ENCODE data around the gene LRSAM1.
"Not testable (repeated sequence)": the region's sequence is repeated elsewhere in the genome, so short reads cannot be mapped to it uniquely, and the experiment has no call there.

LRSAM1 gene

DNA sequence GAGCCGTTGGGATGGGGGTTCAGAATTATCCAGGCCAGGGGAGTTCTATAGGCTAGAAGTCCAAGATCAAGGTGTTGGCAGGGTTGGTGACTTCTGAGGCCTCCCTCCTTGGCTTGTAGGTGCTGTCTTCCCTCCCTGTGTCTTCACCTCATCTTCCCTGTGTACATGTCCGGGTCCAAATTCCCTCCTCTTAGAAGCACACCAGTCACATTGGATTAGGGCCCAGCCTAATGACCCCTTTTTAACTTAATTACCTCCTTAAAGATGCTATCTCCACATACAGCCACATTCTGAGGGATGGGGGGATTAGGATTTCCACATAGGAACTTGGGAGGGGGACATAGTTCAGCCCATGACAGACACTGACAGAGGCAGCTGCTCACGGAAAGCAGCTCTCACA, 12.1 kb downstream of the LRSAM1 start:
- no peak for DNase-seq

DNA sequence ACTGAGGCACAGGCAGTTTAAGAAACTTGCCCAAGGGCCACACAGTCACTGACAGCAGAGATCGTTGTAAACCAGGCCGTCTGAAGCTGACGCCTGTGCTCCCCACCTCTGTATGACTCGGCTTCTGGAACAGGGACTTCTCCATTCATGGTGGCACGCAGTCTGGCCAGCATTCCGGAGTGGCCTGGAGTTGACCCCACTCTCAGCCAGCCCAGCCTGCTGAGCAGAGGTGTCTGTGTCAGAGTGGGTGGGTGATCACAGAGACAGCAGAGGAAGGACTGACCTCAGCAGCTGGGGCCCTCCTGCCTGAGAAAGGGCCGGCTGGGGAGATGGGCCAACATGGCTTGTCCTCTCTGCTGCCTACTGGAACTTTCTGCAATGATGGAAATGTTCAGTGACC, 12.6 kb downstream of the LRSAM1 start:
- no peak for DNase-seq

DNA sequence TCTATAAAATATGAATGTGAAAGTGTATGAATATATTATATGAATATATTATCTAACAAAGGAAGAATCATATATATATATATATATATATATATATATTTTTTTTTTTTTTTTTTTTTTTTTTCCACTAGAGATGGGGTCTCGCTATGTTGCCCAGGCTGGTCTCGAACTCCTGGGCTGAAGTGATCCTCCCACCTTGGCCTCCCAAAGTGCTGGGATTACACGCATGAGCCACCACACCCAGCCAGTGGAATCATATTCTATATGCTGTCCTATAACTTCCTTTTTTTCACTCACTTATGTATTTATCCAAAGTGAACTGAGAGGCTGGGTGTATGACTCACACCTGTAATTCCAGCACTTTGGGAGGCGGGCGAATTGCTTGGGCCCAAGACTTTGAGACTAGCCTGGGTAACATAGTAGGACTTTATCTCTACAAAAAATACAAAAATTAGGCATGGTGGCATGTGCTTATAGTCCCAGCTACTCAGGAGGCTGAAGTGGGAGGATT, 15.2 kb downstream of the LRSAM1 start:
- DNase-seq, result not testable (repeated sequence)

DNA sequence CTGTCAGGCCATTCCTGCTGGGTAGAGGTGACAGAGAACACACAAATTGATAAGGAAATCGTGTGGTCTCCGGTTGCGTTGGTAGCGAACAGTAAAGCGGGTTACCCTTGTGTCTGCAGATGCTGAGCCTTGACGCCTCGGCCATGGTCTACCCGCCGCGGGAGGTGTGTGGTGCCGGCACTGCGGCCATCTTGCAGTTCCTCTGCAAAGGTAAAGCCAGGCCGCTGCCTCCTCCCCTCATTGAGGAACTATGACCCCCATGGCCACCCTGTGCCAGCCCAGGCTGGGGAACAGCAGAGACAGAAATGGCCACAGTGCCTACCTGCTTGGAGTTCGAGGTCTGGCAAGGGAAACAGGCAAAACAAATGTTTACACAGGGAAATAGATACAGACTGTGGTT, 16.3 kb downstream of the LRSAM1 start:
- DNase-seq, result no peak

DNA sequence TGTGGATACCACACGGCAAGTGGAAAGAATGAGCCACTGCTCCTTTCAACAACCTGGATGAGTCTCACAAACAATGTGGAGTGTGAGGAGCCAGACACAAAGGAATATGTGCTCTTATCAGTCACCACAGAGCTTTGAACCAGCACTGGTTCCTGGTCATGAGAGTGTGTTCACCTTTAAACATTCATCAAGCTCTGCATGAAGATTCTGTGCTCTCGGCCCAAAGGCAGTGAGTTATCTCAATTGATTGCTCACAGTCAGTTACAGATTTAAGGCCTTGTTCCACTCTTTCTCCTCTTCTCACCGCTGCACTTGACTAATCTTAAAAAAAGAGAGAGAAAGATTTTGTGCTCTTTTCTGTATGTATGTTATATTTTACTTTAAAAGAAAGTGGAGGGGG, 19.4 kb downstream of the LRSAM1 start:
- no peak for DNase-seq

DNA sequence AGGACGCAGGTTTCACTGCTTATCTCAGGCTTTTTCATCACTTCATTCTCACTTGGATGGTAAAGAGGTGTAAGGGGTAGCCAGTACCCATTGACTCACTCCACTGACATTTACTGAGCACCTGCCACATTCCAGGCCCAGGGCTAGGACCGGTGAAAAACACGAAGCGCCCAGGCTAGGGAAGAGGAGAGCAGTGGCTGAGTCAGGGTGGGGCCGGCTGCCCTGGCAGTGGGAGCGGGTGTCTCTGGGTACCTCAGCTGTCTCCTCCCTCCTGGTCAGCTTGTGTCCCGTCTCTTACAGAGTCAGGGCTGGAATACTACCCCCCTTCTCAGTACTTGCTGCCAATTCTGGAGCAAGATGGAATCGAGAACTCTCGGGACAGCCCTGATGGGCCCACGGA, 22.2 kb downstream of the LRSAM1 start:
- DNase-seq, result no peak

DNA sequence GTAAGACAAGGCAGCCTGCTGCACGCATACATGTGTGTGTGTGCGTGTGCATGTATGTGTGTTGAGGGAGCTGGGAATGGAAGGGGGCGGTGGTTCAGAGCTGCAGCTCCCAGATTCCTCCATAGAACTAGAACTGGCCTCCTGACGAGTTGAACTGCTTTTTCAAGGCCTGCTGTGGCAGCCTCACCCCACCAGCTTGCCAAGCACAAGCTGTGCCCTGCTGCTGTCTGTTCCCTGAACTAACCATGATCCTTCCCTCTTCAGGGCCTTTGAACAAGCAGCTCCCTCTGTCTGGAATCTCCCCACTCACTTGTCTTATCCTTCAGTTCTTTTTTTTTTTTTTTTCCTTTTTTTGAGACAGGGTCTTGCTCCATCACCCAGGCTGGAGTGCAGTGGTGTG, 22.6 kb downstream of the LRSAM1 start:
- no peak for DNase-seq

DNA sequence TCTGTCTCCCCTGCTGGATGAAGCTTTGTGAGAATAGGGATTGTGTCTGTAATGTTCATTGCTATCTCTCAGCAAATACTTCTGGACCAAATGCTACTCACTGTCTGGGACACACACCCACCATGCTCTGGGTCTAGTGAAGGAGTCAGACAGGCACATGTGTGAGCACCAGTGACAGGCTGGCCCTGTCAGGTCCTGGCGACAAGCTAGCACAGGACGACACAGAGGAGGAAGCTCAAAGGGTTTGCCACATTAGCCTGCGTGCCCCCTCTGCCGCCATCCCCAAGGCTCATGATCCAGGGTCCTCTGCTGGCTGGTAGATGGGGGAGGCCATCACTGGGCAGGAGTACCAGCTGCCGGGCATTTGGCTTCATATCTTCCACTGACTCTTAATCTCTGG, 23.3 kb downstream of the LRSAM1 start:
- no peak for DNase-seq

DNA sequence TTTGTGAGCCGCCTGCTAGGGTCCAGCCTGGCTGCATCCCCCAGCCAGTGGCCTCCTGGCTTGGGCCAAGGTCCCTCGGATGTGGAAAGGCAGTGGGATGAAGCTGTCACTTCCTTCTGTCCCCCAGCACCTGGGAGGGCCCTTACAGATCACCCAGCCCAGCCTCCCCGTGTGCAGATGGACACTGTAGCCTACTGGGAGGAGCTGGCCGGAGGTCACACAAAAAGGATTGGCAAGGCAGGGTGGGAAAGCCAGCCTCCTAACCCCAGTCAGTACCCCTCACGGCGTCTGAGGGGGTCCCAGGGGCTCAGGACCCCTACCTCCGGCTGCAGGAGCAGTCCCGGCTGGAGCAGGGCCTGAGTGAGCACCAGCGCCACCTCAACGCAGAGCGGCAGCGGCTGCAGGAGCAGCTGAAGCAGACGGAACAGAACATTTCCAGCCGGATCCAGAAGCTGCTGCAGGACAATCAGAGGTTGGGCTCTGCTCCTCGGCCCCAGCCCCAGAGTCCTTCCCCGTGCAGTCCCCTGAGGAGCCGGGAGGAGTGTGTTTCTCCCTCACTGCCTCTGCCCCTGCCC, 28.3 kb downstream of the LRSAM1 start:
- no peak for DNase-seq

DNA sequence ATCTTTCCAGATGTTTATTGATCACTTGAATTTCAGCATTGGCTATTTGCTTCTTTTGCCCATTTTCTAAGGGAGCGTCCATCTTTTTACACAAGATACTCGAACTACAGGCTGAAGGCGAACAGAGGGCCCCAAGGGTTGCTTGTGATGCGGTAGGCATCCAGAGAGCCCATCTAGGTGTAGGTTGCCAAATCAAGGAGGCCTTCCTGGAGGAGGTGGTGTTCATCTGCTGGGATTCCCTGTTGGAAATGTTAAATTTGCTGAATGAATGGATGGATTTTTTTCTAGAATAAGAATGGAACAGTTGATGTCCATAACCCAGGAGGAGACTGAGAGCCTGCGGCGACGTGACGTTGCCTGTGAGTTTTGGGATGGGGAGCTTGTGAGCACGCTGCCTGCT, 31.4 kb downstream of the LRSAM1 start:
- DNase-seq, result no peak

DNA sequence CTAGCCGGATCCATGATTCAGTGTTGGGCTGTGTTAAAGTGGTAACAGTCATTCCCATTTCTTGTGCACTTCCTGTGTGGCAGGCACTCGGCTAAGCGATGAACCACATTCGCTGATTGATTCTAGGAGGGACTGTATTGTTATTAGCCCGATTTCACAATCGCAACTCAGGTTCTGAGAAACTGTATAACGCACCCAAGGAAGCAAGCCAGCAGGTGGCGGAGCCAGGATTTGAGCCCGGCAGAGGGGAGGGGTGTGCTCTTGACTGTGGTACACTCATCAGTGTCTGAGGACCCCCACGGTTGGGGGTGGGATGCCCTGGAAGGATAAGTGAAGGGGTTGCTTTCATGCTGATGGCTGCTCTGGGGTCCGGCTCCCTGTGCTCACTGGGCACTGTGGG, 34.7 kb downstream of the LRSAM1 start:
- DNase-seq, result no peak

DNA sequence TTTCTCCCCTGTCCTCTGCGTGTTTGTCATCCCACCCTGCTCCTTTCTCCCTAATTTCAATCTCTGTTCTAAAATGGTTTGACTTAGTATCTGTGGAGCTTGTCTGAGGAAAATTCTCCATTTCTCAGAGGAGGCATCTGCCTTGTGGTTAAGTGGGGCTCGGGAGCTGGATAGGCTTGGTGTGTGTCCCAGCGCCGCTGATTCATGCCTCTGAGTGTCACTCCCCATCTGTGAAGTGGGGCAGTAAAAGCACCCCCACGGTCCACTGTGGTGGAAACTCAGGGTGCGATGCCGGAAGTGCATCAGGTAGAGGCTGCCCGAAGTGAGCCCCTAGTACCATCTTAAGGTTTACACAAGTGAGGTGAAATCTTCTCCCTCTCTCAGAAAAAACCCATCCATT, 37.6 kb downstream of the LRSAM1 start:
- no peak for DNase-seq

DNA sequence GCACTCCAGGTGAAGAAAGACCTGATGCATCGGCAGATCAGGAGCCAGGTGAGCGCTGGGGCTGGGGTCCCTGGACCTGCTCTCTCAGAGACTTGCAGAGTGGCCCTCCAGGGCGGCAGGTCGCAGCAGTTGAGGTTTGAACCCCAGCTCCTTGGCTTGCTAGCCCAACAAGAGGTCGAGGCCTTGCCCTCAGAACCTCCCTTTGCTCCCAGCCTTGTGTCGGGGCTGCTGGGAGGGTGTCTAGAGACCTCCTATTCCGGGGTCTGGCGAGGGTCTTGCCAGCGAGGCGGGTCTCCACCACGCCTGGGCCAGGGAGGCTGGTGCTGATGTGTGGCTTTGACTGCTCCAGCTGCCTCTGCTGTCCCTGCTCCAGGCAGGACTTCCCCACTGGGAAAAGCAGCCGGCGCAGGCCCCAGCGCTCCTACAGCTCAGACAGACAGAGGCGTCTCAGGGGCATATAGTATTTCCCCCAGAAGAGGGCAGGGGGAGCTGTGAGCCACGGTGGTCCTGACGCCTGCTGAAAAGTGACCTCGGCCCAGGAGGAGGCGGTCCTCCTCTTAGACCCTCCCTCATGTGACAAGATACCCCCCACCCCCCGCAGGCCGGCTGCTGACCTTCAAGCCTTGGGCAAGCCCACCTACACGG, 38.3 kb downstream of the LRSAM1 start:
- DNase-seq, result no peak

DNA sequence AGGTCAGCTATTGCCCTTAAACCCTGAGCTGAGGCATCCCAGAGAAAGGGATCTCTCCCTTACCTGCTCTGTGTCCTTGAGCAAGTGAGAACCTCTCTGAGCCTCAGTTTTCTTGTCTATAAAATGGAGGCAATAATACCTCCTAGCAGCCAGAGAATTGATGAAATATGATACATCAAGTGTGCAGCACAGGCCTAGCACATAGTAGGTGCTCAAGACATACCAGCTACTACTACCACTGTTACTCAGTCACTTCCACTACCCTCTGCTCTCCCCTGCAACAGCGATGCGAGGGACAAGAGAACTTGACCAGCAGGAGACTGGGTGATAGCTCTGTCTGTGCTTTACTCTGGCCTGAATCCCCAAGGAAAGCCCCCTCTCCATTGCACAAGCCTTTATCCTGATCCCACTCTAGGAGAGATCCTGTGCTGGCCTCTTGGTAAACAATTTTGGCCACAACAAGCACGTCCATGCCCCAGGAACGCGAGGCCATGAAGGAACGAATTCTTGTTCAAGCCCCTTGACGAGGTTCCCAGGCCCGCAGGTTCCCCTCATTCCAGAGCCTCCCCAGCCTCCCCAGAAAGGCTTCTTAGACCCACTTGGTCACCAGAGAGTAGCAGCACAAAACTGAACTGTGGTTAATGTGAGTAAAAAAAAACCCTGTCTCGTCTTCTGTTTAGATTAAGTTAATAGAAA, 39.4 kb downstream of the LRSAM1 start:
- DNase-seq, result no peak

DNA sequence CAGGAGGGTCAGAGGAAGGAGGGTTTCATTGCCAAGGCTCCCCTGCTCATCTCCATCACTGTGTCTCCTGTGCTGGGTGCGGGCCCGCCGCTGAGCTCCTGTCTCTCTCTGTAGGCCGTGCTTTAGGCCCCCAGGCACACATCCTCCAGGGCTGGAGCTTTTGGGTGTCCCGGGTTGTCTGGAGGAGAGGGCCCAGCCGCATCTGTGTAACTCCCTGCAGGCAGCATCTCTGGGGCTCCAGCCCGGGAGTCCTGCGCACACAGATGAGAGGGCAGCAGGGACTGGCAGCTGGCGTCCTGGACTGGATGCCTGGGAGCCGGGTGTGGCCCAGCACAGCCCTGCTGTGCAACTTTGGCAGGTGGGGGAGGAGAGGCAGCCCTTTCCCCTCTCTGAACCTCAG, 40.2 kb downstream of the LRSAM1 start:
- peak; percentile 48 for DNase-seq

DNA sequence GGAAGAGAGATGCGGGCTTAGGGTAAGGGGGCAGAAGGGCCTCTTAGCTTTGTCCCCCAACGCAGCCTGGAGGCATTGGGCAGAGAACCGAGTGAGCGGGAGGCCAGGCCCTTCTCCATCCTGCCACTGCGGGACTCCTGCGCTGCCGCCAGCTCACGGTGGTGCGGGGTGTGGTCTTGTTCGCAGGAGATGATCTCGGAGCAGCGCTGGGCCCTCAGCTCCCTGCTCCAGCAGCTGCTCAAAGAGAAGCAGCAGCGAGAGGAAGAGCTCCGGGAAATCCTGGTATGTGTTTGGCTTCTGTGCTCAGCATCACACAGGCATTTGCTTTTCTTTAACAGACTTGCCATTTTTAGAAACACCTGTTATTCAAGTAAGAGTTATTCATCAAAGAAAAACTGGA, 41.3 kb downstream of the LRSAM1 start:
- DNase-seq, result no peak

DNA sequence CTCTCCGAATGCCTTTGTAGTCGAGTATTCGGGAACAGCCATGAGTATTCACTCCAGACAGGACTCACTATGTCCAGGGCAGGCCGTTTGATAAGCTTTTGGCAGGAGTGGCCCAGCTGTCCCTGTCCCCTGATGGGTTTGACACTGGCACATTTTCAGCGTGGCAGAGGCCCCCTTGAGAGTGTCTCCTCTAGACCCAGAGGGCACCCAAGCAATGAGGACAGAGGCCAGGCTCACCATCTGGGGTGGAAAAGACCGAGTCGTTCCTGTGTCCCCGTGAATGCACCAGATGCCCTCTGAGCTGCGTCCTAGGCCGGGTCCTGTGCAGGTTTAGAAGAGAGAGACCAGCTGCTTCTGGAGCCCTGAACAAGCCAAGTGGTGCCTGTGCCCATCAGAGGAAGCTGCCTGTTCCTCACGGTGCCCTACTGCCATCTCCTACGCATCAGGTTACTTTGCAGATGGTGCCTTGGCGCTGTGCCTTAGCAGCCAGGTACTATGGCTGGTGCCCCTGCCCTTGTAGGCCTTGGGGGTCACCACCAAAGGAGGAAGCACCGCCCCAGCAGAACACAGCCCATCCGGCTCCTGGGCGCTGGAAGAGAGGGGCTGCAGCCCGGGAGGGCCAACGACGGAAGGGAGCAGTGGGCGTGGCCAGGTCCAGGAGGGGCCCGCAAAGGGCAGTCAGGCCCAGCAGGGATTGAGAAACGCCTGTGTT, 42.4 kb downstream of the LRSAM1 start:
- peak; percentile 63 for DNase-seq

DNA sequence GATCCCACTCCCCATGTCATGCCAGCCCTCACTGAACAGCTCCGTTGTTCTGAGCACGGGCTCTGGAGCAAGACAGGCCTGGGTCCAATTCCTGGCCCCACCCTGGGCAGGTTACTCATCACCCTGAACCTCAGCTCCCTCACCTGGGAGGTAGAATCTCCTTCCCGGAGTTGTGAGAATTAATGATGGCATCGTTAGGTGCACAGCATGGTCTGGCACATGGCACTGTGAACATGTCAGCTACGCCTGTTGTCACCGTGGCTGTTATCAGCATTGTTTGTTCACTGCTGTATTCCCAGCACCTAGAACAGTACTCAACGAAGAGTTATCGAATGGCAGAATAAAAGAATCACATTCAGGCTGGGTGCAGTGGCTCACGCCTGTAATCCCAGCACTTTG, 43.0 kb downstream of the LRSAM1 start:
- DNase-seq, result no peak

DNA sequence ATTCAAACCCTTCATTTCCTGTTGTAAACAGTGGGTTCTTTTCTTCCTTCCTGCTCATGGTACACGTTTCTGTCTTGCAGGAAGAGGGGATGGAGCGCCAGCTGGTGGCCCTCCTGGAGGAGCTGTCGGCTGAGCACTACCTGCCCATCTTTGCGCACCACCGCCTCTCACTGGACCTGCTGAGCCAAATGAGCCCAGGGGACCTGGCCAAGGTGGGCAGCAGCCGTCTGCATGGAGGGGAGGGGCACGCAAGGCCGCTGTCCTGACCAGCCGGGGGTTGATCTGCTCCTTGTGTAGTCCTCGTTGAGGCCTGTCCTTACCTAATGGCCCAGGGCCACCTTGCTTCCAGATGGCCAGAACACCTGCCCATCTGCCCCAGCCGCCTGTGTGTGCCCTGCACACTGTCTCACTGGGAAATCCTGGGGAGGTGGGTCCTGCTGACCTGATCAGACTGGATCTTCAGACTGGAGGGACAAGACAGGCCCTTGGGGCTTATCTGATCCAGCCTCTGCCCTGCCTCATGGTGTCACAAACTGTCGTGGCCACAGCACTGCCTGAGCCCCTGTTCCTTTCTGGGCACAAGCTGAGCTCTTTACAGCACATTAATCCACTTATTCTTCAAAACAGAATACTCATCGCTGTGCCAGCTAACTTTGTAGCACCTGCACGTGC, 44.7 kb downstream of the LRSAM1 start:
- no peak for DNase-seq

DNA sequence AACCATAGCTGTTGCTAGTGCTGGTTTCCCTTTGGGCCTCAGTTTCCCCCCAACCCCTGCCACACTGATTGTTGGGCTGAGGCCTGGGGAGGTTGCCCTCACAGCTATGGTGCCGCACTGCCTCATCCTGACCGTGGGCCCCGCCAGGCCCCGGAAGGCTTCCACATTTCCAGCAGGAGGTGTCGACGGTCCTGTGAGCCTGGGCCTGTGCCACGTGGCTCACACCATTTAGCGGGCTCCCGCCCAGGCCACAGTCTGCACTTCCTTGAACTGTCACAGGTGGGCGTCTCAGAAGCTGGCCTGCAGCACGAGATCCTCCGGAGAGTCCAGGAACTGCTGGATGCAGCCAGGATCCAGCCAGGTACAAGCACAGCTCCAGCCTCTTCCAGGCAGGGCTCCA, 45.7 kb downstream of the LRSAM1 start:
- DNase-seq, result no peak

DNA sequence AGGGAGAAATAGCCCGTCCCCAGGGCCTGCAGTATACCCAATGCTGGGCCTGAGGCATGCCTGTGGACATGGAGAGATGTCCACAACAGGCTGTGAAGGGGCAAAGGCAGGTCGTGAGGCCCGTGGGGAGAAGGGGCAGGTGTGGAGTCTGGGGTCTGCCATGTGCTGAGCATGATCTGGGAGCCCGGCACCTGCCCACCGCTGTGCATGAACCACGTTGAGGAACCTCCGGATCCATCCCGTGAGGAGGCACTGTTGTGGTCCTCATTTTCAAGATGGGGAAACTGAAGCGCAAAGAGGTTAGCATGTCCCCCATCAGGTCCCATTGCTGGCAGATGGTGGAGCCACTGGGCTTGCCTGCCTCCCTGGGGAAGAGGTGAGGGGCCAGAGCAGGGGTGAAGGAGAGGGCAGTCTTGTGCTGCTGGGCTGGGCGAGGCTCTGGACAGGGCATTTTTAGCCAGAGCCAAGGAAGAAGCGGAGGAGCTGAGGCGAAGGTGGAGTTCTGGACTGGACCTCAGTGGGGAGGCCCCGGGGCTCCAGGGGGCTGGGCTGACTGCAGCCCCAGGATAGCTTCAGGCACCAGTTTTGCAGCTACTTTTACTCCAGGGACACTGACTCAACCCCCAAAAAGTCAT, 46.5 kb downstream of the LRSAM1 start:
- DNase-seq, result no peak

DNA sequence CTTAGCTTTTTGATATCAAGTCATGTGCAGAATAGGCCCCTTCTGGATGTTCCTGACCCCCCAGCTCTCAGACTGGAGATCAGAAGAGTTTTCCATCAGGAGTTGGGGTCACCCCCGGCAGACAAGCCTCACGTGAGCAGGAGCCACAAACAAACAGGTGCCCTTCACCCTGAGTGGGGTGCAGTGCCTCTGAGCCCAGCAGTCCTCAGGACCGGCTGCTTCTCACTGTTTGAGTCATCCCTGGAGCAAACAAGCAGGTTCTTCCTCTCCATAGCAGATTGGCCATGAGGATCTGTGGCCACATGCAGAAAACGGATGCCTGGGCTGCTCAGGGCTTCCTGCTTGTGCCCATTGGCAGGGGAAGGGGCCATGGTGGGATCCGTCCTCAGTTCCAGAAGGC, 47.0 kb downstream of the LRSAM1 start:
- DNase-seq, result no peak

DNA sequence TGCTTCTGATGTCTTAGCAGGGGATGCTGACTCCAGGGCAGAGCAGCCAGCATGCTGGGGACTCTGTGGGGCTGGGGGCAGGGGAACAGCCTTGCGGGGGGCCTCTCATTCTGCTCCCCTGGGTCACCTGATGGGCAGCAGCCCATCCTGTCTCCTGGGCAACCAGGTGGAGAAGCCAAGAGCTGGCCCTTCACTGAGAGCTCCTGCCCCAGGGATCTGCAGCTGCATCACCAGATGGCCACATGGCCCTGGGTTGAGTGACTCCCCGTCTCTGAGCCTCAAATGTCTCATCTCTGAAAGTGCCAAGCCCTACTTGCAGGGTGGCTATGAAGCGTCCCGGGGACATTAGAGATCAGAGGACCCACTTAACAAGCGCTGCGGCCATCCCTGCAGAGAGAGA, 49.1 kb downstream of the LRSAM1 start:
- DNase-seq, result no peak
